OCI-M1 (cell line): ENCODE data around the gene WDFY1.

ENCODE experiments used
- DNase-seq: peaks from one replicate; lab custom pipeline; 2025; lab: John Stamatoyannopoulos, UW

The WDFY1 gene, protein sequence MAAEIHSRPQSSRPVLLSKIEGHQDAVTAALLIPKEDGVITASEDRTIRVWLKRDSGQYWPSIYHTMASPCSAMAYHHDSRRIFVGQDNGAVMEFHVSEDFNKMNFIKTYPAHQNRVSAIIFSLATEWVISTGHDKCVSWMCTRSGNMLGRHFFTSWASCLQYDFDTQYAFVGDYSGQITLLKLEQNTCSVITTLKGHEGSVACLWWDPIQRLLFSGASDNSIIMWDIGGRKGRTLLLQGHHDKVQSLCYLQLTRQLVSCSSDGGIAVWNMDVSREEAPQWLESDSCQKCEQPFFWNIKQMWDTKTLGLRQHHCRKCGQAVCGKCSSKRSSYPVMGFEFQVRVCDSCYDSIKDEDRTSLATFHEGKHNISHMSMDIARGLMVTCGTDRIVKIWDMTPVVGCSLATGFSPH

DNA sequence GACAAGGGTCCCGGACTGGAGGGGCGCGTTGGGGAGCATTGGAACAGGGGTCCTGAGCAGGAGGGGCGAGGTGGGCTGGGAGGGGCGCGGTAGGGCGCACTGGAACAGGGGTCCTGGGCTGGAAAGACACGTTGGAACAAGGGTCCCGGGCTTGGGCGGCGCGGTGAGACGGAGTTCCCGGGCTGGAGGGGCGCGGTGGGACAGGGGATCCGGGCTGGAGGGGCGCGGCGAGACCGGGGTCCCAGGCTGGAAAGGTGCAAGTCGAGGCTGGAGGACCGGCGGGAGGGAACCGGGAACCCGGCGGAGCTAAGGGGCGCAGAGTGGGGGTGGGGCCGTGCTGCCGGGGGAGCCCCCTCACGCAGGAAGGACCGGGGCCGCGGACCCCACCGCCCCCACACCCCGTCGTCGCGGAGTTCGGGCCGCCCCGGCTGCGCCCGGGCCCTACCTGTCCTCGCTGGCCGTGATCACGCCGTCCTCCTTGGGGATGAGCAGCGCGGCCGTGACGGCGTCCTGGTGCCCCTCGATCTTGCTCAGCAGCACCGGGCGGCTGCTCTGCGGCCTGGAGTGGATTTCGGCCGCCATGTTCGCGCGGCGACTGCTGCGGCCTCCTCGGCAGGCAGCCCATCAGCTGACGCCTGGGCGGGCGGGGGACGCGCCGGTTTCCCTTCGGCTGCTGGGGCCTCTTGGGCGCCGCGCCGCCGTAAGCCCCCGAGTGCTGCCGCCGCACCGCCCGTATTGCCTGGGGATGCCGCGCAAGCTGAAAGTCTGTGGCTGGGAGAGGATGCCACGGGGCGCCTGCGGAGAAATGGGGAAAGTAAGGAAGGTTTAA is at the start of gene WDFY1:
WDFY1 (minus strand) TSS at position 633 of the 829 bp plus-strand sequence; CDS start at position 582, 51 bp downstream.
- peak; percentile 92 for DNase-seq

DNA sequence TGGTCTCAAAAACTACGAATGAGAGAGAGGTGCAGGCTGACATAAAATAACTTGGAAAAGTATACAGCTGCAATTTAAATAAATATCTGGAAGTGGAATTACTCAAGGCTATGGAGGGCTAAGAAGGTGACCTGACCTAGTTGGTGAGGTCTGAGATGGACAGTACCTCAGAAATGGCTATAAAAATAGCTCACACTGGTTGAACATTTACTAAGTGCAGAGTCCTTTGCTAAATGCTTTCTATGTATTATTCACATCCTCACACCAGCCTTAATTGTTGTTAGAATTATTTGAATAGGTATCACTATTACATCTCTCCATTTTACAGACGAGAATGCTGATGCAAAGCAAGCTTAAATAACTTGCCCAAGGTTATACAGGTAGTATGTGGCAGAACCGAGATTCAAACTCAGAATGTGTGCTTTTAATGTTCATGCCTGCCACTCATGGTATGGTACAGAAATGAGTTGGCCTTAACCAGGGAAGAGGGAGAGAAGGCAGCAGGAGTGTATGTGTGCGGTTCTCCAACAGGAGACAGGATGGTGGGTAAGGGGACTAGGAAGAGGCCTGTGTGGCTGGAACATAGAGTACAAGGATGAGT is 49.5 kb upstream of the WDFY1 start:
- DNase-seq = no peak

DNA sequence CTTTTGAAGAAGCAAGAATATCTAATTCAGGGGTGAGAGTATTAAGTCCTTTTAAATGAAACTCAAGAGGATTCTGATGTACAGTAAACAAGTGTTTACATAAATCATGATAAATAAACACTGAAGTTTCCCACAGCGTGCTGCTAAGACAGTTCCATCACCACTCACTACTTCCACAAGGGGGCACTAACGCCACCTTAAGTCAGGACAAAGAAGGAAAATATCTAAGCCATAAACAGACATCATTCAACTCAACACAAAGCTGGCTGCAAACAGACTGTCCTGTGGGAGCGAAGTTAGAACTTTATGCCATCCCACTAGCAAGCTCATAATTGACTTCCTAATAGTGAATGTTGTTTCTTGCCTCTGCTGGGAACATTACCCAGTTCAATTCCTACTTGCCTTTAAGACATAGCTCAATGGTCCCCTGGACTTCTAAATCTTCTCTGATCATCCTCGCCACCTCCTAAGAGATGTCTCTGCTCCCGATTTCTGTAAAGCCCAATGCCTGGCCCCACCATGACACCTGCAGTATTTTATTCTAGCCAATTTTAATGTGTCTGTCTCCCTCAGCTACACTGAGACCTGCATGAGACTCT is 48.6 kb upstream of the WDFY1 start:
- peak; percentile 85 for DNase-seq

DNA sequence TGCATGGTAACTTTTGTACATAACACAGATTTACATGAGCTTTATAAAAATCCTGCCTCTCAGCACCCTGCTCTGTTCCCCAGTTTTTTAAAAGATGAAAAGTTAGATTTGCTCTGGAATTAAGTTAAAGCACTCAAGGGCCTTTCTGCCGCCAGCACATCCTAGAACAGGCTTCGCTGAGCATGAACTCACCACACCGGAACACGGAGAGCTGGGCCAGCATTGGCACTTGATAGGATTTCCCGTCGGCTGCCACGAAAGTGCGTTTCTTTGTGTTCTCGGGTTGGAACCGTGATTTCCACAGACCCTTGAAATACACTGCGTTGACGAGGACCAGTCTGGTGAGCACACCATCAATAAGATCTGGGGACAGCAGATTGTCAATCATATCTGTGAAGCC is 46.5 kb upstream of the WDFY1 start:
- DNase-seq = no peak

DNA sequence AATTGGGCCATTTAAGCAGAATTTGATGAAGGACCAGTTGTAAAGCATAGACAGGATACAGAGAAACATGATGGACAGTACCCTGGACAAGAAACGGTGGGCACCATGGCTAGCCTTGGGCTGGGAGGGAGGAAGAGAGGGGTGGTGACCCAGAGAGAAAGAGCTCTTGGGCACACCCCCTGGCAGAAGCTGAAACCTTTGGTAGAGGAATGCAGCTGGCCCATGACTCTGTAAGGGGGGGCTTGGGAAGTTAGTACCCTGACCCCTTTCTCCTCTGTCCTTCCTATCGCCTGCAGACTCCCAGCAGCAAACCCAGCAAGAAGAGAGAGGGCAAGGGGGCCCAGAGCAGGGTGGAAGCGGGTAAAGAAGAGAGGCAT is 44.7 kb upstream of the WDFY1 start:
- no peak for DNase-seq

DNA sequence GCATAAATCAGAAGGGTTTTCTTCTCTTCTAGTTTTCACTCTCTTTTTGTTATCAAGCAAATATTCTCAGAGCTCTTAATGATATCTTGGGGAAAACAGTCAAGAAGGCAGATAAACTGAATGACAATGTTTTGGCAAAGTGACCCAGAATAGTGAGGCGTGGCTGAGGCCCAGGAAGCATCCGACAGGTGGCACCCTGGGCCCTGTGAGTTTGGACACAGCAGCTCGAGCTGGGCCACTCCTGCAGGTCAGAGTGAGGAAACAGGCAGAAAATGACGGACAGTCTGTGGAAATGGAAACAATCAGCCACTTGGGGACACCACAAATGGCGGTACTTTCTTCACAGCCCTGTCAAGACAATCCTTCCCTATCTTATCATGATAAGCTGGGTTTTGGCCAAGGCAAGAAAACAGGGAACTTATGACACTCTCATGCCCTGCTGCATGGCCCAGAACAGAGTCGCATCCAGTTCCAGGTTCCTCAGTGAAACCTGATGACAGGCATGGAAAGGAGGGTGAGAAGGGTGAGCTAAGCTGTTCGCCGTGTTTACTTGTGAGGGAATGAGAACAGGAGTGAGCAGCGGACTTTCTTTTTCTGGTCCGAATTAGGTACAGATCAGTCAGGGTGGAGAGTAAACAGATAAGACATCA is 44.2 kb upstream of the WDFY1 start:
- peak; percentile 10 for DNase-seq

DNA sequence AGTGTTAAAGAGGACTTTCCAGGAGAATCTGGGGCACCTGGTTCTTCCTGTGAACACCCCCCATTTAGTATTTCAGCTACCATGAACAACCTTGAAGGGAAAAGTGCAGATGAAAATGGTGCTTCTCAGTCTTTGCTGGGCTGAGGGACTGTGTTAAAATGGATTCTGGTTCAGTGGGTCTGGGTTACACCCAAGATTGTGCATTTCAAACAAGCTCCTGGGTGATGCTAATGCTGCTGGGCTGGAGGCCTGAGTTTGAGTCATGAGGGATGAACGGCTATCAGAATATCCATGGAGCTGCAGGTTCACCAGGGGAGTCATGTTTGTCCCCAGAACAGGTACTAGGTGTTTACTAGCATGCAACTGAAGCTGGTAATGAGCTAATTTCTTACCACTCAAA is 36.1 kb upstream of the WDFY1 start:
- no peak for DNase-seq

DNA sequence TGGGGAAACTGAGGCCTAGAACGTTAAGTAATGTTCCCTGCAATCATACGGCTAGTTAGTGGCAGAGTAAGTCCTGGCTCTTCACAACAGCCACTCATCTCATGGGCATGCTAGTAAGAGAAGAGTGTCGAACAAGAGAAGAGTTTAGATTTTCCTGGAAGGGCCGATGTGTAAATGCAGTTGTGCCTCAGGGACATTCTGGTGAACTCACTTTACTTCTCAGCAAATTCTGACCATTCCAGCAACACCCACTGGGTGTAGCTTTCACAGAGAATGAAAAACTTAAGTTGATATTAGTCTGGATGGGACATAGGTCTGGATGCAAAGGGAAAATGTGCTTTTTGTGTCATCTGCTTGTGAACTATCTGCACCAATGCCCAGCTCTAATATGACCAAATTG is 35.7 kb upstream of the WDFY1 start:
- no peak for DNase-seq

DNA sequence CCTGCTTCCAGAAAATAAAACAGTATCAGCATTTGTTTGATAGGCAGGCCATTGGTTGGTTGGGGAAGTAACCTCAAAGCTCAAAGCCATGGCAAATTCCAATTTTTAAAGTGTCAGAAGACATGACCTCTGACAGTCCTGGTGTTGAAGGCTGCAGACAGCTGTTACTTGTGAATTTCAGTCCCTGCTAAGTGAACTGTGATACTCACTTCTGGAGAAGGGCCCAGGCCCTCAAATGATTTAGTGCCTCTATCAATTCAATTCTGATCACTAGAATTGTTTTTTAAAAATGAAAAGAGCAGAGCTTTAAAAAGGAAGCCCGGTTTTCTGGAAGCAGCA is 35.2 kb upstream of the WDFY1 start:
- no peak for DNase-seq

DNA sequence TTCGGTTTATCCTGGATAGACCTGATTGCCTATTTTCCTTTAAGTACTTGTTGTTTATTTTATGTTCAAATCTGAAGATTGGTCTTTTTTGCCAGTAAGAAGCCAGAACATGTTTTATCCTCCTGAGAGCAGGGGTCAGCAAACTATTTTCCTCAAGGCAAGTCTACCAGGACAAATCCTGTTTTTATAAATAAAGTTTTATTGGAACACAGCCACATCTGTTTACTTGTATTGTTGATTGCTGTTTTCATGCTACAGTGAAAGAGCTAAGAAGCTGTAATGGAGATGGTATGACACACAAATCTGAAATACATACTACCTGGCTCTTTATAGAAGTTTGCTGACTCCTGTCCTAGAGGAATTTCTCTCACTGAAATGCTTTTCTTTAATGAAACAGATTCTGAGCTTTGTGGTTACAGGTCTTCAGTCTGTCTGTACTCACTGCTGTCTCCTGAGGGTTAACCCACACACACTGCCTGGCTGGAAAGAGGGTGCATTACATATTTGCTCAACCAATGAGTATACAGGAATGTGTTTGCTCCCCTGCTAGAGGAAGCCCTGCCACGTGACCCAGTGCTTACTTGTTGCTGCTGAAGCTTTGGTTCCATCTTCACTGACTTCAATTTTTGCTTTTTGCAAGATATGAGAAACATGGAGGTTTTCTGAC is 34.7 kb upstream of the WDFY1 start:
- no peak for DNase-seq

DNA sequence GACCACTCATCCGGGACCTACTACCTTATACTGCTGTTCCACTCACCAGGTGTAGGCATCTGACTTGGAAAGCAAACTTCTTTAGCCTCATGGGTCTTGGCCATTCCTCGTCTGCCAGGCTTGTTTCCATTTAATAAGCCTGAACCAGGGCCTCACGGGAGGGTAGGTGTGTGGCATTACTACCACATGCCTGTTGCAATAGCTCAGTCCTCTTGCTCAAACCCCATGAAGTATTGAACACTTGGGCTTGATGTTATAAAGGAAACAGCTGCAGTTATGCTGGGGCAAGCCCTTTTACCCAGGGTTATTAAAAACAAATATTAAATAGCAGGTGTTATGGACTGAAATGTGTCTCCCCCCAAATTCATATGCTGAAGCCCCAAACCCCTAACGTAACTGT is 33.3 kb upstream of the WDFY1 start:
- no peak for DNase-seq

DNA sequence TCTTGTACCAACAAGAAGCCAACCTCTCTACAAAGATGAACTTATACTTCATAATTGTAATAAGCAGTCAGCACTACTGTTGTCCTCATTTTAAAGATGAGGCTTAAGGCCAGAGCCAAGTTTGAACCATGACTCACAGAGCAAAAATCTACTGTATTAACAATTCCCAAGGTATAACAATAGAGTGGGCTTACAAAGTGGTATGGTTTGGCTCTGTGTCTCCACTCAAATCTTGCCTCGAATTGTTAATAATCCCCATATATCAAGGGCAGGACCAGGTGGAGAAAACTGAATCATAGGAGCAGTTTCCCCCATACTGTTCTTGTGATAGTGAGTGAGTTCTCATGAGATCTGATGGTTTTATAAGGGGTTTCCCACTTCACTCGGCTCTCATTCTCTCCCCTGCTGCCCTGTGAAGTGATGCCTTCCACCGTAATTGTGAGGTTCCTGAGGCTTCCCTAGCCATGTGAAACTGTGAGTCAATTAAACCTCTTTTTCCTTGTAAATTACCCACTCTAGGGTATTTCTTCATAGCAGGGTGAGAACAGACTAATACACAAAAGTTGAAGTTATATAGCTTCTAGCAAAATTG is 31.6 kb upstream of the WDFY1 start:
- DNase-seq = no peak

DNA sequence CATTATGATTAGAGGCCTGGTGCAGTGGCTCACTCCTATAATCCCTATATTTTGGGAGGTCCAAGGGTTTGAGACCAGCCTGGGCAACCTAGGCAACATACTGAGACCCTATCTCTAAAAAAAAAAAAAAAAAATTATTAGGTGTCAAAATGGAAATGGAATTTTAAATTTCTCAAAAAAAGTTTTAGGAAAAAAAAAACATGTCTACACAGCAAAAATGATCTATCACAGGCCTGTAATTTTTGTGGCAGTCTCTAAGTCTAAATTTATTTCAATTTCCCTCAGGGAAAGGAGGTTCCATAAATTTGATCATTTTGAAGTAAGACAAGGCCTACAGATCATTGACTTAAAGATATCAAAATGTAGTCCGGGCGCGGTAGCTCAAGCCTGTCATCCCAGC is 28.5 kb upstream of the WDFY1 start:
- DNase-seq = no peak

DNA sequence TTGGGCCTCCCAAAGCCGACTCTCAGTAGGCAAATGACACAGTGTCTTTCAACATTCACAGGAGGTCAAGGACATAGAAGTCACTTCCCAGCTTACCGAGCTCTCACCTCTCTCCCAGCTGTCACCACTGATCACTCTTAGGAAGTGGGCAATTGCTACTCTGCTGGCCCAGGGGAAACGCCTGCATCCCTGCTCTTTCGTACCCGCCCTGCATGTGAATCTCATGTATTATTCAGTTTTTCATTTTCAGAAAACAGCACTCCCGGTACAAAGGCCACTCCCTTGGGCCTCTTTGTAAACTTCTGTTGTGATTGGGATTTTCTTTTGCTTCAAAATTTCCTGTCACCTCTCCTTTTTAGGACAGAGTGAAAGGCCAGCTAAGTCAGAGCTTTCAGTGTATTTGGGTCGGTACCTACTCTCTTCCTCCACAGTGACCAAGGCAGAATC is 27.5 kb upstream of the WDFY1 start:
- DNase-seq = no peak

DNA sequence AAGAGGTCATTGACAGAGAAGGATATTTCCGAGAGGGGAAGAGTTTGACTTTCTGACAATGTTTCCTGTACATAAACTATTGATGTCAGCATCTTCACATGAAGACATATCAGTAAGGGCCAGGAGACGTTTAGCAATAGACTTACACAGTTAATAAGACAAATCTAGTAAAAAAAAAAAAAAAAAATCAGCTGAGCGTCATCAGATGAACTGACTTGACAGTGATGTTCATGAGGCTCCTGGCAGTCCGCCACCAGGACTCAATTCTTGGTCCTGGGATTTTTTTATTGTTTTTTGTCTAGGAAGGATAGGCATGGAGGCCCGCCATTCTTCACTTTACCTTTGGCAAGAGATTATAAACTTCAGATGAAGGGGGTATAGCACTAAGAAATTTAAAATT is 26.6 kb upstream of the WDFY1 start:
- DNase-seq = no peak

DNA sequence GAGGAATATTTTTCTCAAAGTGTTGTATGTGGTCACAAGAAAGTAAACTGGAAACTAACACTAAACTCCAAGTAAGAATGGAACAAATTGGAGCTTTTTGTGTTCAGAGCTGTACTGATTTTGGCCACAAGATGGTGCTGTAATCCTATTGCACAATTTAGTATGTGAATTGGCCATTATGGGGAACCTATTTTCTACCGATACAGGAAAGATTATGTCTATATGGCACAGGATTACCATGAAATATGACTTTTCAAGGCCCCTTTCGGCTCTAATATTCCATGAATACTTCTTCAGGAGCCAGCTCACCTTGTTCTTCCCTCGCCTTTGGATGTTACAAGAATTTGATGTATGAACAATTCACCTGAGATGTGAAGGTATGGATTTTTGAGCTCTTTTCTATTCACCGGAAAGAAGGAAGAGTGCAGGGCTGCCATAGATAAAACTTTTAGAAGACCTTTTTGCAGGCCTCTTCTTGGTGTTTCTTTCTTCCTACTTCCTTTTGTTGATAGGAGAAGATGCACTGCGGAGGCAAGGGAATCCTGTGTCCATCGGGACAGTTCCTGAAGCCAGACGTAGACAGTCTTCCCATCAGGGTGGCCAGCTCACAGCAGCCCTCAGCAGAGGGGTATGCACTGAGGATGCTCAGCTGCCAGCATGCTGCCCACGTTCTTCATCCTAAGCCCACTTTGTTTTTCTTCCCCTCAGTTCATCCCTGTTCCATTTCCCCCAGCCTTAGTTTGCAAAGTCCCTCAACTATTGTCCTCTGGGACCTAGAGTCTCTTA is 25.4 kb upstream of the WDFY1 start:
- DNase-seq = peak; percentile 84

DNA sequence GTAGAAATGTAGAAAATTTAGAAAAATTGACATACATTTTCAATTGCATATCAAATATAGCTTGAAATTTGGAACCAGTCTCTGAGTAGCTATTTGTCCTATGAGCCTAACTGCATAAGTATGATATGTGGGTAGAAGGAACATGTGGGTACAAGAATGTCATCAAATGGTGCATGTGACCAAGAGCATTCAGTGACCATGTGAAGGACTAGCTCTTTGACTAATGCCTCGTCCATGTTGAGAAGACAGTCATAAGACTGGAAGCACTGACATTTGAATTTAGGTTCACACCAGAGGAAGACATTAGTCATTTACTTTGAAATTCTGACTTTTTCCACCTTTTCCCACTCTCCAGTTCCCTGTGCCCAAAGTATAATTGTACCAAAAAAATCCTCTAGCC is 24.7 kb upstream of the WDFY1 start:
- peak; percentile 34 for DNase-seq

DNA sequence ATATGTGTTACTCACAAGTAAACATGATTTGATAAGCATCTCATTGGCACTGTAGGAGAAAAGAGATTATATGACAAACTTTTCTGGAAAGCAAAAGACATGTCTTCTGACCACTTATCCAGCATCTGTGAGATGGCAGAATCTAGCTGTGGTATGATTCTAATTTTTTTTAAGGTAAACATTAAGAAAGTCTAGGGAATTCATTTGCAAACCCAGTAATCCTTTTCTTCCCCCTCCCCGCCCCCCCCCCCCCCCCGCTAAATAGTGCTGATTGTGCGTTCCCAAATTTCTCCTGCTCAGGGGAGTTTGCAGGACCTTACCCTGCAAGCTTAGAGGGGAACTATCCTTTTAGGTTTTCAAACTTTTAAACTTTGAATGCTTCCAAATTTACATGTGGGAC is 24.2 kb upstream of the WDFY1 start:
- DNase-seq = no peak

DNA sequence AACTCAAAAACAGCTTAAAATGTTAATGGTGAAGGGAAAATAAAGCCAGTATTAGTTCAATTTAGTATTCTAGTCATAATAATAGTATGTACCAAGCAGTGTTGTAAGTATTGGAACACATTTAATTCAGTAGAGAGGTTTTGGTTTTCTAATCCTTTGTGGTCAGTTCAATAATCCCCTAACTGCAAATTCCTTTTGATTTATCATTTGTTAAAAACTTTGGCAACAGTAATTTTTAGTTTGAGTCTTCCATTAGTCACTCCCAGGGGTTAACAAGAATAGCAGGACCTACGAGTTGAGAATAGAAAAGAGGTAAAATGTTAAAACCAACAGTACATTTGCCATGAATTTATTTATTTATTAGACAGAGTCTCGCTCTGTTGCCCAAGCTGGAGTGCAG is 22.8 kb upstream of the WDFY1 start:
- DNase-seq = no peak

DNA sequence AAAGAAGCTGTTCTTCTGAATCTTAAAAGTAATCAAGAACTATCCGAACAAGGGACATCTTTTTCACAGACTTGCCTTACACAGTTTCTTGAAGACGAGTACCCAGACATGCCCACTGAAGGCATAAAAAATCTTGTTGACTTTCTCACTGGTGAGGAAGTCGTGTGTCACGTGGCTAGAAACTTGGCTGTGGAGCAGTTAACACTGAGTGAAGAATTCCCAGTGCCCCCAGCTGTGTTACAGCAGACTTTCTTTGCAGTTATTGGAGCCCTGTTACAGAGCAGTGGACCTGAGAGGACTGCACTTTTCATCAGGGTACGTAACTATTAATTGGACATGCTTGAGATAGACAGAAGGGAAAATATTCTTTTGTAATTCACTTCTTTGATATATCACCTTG is 14.6 kb upstream of the WDFY1 start:
- DNase-seq = no peak
